ENCODE data around the gene IQCE. TPM values are rescaled to one million over a fixed set of nuclear protein-coding genes. Genes with fewer than 3 reads are reported as not detected.

IQCE gene
- total RNA-seq, 1 experiment from 2014 or later: 21.4 TPM

DNA sequence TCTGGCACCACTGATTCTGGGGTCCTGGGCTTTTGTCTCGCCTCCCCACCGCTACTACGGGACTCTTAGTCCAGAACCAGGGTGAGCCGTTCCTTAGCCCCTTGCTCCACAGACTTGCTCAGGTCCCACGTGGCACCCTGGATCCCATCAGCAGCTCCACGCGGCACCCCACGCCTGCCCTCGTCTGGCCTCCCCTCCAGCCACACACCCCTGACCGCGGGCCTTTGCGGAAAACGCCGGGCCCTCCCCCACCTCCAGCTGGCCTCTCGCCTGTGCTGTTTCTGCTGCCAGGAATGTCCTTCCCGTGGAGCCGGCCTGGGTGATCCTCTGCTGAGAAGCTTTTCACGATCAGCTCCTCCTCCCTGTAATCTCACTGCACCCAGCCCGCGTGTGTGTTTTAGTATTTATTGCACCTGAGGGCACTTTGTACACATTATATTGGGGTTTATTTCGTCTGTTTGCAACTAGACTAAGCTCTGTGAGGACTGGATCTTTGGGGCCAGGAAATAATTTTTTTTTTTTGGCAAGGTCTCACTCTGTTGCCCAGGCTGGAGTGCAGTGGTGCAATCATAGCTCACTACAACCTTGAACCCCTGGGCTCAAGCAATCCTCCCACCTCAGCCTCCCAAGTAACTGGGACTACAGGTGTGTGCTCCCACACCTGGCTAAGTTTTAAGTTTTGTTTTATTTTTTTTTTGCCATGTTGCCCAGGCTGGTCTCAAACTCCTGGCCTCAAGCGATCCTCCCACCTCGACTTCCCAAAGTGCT, 62.5 kb downstream of the IQCE start:
- Histone ChIP-seq H4K20me1 (ENCODE audit: insufficient read depth) (no peaks in the 10 kb centered on the region), H3K4me2 (ENCODE audit: low read length) (no peak overlapping the region), H3K4me1 (ENCODE audit: control insufficient read depth in 1 of 2, insufficient read depth in 2 of 2, low read length in 2 of 2) (peaks cover 0 to 3% of the 10 kb centered on the region in 2 experiments; a peak in 1 of 4 replicates), H3K9ac (ENCODE audit: low read length) (no peak overlapping the region), H3K9me2 (ENCODE audit: insufficient read depth) (no peaks in the 10 kb centered on the region), H3K27me3 (ENCODE audit: insufficient read depth, low read length) (no peaks in the 10 kb centered on the region), H3K4me3 (replicated peaks in 1 of 2; ENCODE audit: low read depth in 1 of 2, low read length in 2 of 2) (no peak overlapping the region), H3K79me2 (ENCODE audit: insufficient read depth, low read length) (no peaks in the 10 kb centered on the region), H3K27ac (ENCODE audit: low read depth, low read length) (no peak overlapping the region), H3K36me3 (ENCODE audit: control insufficient read depth in 1 of 2, insufficient read depth in 2 of 2, low read length in 2 of 2) (no peaks in the 10 kb centered on the region), H3K9me3 (ENCODE audit: control insufficient read depth in 1 of 2, insufficient read depth in 1 of 2, low read depth in 1 of 2, low read length in 2 of 2) (no peaks in the 10 kb centered on the region), H2AFZ (ENCODE audit: low read depth, low read length, poor library complexity, severe bottlenecking) (no peak overlapping the region)
- no peak for TF ChIP-seq ZFX (IDR thresholded peaks at IDR 0.05)
- TF ChIP-seq CEBPB (IDR thresholded peaks at IDR 0.05; ENCODE audit: low read depth): no peak
- TF ChIP-seq, protein P1, sequence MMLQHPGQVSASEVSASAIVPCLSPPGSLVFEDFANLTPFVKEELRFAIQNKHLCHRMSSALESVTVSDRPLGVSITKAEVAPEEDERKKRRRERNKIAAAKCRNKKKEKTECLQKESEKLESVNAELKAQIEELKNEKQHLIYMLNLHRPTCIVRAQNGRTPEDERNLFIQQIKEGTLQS (IDR thresholded peaks at IDR 0.05): no peak
- no peak for TF ChIP-seq POLR2A (IDR thresholded peaks at IDR 0.05; ENCODE audit: borderline replicate concordance, extremely low read depth, insufficient read depth, insufficient read length)
- no peak for TF ChIP-seq SP1 (IDR thresholded peaks at IDR 0.05; ENCODE audit: low read depth)
- no peak for TF ChIP-seq RAD21 (IDR thresholded peaks at IDR 0.05; ENCODE audit: low read depth)
- no peak for TF ChIP-seq SRF (IDR thresholded peaks at IDR 0.05; ENCODE audit: low read depth)
- TF ChIP-seq JUND (IDR thresholded peaks at IDR 0.05): no peak
- no peak for TF ChIP-seq EZH2phosphoT487 (IDR thresholded peaks at IDR 0.05; ENCODE audit: borderline replicate concordance)
- TF ChIP-seq, protein P2, sequence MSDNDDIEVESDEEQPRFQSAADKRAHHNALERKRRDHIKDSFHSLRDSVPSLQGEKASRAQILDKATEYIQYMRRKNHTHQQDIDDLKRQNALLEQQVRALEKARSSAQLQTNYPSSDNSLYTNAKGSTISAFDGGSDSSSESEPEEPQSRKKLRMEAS (IDR thresholded peaks at IDR 0.05): no peak
- TF ChIP-seq CBX3 (IDR thresholded peaks at IDR 0.05; ENCODE audit: low read depth): no peak
- TF ChIP-seq TCF7L2 (IDR thresholded peaks at IDR 0.05; ENCODE audit: borderline replicate concordance, extremely low read depth, insufficient read depth, insufficient read length): no peak
- TF ChIP-seq, protein P3, sequence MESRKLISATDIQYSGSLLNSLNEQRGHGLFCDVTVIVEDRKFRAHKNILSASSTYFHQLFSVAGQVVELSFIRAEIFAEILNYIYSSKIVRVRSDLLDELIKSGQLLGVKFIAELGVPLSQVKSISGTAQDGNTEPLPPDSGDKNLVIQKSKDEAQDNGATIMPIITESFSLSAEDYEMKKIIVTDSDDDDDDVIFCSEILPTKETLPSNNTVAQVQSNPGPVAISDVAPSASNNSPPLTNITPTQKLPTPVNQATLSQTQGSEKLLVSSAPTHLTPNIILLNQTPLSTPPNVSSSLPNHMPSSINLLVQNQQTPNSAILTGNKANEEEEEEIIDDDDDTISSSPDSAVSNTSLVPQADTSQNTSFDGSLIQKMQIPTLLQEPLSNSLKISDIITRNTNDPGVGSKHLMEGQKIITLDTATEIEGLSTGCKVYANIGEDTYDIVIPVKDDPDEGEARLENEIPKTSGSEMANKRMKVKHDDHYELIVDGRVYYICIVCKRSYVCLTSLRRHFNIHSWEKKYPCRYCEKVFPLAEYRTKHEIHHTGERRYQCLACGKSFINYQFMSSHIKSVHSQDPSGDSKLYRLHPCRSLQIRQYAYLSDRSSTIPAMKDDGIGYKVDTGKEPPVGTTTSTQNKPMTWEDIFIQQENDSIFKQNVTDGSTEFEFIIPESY (IDR thresholded peaks at IDR 0.05; ENCODE audit: extremely low read depth, insufficient replicate concordance, low read length): no peak
- no peak for TF ChIP-seq FOSL1 (IDR thresholded peaks at IDR 0.05; ENCODE audit: low read depth)
- no peak for TF ChIP-seq ZNF274 (IDR thresholded peaks at IDR 0.05; ENCODE audit: low read depth, low read length)
- TF ChIP-seq, protein P4, sequence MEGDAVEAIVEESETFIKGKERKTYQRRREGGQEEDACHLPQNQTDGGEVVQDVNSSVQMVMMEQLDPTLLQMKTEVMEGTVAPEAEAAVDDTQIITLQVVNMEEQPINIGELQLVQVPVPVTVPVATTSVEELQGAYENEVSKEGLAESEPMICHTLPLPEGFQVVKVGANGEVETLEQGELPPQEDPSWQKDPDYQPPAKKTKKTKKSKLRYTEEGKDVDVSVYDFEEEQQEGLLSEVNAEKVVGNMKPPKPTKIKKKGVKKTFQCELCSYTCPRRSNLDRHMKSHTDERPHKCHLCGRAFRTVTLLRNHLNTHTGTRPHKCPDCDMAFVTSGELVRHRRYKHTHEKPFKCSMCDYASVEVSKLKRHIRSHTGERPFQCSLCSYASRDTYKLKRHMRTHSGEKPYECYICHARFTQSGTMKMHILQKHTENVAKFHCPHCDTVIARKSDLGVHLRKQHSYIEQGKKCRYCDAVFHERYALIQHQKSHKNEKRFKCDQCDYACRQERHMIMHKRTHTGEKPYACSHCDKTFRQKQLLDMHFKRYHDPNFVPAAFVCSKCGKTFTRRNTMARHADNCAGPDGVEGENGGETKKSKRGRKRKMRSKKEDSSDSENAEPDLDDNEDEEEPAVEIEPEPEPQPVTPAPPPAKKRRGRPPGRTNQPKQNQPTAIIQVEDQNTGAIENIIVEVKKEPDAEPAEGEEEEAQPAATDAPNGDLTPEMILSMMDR (IDR thresholded peaks at IDR 0.05 in 2 of 3, conservative IDR thresholded peaks at IDR 0.05 in 1 of 3; ENCODE audit: borderline replicate concordance in 1 of 3, insufficient read depth in 1 of 3, low read depth in 2 of 3, low read length in 2 of 3): no peak
- DNase-seq (ENCODE audit: low read depth, low spot score) (no peak), ATAC-seq (no peak)
- intact Hi-C loops (cut with micrococcal nuclease): no loop called here
- RAD21 ChIA-PET (ENCODE audit: low non-redundant PET in 1 of 2, low total read pairs in 2 of 2, uncharacterized antibody in 2 of 2, unreplicated experiment in 2 of 2): no interaction called here
- no TSS peak for BruUV-seq (replicated peaks)
- POLR2A ChIA-PET: no interaction called here
- CTCF ChIA-PET: no interaction called here
